Subcutaneous adipose tissue (tissue), 4 donors: Measurements from ENCODE around the gene HLF. TPM values are rescaled to one million over a fixed set of nuclear protein-coding genes. Genes with fewer than 3 reads are reported as not detected.

ENCODE experiments used
- CTCF ChIP-seq: fragments of 450-650 bp; IDR thresholded peaks from one replicate; pipeline ENCODE4 v1.5.1; 2016; ENCODE audit warnings: low read depth, mild to moderate bottlenecking, control low read depth, antibody characterized with exemption, moderate library complexity
- total RNA-seq, 4 donors: library from RNA; depleted of rRNA; stranded (reverse); fragments of >200 nt; gene quantifications; one replicate each; pipeline ENCODE4 v1.1.0, GENCODE V29; 2016

HLF gene
- total RNA-seq, 4 donors from 2014 or later, result 8.5 to 23.4 (median 11.5) TPM

DNA sequence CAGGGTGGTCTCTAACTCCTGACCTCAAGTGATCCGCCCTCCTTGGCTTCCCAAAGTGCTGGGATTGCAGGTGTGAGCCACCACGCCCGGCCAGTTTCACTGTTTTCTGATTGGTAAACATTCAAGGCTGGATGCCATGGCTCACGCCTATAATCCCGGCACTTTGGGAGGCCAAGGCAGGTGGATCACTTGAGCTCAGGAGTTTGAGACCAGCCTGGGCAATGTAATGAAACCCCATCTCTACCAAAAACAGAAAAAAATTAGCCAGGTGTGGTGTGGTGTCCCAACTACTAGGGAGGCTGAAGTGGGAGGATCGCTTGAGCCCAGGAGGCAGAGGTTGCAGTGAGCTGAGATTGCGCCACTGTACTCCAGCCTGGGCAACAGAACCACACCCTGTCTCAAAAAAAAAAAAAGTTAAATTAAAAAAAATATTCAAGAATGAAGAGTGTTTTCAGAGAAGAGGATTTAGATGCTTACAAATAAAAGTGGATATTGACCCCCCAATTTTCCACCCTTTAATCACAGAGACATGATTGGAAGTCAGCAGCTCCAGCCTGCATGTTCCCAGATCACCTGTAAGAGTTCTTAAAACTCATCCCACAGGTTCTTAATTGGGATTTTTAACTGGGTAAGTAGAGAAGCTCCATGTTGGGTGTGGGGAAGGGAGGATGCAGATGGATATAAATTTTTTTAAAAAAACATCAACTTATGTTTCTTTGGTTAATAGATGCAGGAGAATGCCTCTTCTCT lies 23.8 kb downstream of the HLF start:
- no peak for TF ChIP-seq CTCF

DNA sequence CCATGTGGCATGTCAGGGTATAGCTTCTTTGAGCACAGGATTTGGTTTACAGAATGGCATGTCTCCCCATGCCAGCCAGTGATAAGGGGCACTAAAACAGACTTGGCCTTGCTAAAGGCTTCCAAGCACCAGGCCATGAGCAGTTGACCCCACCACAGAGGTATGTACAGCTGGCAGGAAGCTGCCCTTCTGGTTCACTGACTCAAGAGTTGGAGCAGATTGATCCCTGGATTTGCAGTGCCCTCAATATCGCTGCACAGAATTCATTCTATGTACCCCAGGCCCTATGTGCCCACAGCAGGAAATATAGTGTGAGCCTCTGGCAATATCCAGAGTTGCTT lies 24.3 kb downstream of the HLF start:
- no peak for TF ChIP-seq CTCF

GRCh38 chr17:55289978-55290377 lies 25.2 kb downstream of the HLF start:
- no peak for TF ChIP-seq CTCF

- TF ChIP-seq CTCF, result no peak
Measured at GRCh38 chr17:55290492-55291113, 25.8 kb downstream of the HLF start.

DNA sequence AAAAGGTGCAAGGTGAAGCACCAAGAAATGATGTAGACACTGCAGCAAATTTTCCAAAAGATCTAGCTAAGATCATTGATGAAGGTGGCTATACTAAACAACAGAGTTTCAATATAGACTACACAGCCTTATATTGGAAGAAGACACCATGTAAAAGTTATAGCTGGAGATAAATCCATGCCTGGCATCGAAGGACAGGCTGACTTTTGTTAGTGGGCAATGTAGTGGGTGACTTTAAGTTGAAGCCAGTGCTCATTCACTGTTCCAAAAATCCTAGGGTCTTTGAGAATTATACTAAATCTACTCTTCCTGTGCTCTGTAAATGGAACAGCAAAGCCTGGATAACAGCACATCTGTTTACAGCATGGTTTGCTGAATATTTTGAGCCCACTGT lies 26.4 kb downstream of the HLF start:
- TF ChIP-seq CTCF, result no peak

DNA sequence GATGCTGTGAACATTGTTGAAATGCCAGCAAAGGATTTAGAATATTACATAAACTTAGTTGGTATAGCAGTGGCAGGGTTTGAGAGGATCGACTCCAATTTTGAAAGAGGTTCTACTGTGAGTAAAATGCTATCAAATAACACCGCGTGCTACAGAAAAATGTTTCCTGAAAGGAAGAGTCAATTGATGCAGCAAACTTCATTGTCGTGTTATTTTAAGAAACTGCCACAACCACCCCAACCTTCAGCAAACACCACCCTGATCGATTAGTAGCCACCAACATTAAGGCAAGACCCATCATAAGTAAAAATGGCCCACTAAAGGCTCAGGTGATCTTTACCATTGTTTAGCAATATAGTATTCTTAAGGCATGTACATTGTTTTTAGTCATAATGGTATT lies 27.3 kb downstream of the HLF start:
- no peak for TF ChIP-seq CTCF

GRCh38 chr17:55294042-55294751 lies 29.4 kb downstream of the HLF start:
- no peak for TF ChIP-seq CTCF
